Gastrocnemius medialis (tissue), 4 donors: ENCODE measurements around the gene RASGEF1C.

Source experiments
- CTCF ChIP-seq, 5 experiments: fragments of 450-650 bp in 3 of 5; fragments of 200-600 bp in 2 of 5; sonication (generic) in 2 of 5; IDR thresholded peaks in 4 of 5; conservative IDR thresholded peaks in 1 of 5; 1 replicate in 4 of 5; 2 replicates in 1 of 5; pipeline ENCODE4 v1.5.1; 2016 to 2019; ENCODE audit warnings: antibody characterized with exemption in 5 of 5, mild to moderate bottlenecking in 3 of 5, moderate library complexity in 3 of 5
- POLR2A ChIP-seq, 2 donors: fragments of 450-650 bp; IDR thresholded peaks; one replicate each; pipeline ENCODE4 v1.6.1; 2017; ENCODE audit warnings: antibody characterized with exemption in 2 of 2, mild to moderate bottlenecking in 2 of 2, moderate library complexity in 2 of 2

- TF ChIP-seq CTCF (IDR thresholded peaks at IDR 0.05 in 4 of 5, conservative IDR thresholded peaks at IDR 0.05 in 1 of 5) (no peak), POLR2A (IDR thresholded peaks at IDR 0.05) (no peak)
Observed at GRCh38 chr5:180060192-180060591, 148.8 kb downstream of the RASGEF1C start.
